OCI-LY1 (cell line): Measurements from ENCODE around the gene VSIR.

Experiments
- EZH2 ChIP-seq: fragments of 200-600 bp; sonication (generic), shearing (Covaris generic); IDR thresholded peaks from 2 replicates; pipeline ENCODE4 v1.8.0; 2017; ENCODE audit warnings: borderline replicate concordance, mixed run types, mild to moderate bottlenecking, antibody characterized with exemption, low read length, moderate library complexity, mixed read lengths
- TF ChIP-seq, protein P1 (sequence below): fragments of 200-600 bp; sonication (generic), shearing (Covaris generic); IDR thresholded peaks from 2 replicates; pipeline ENCODE4 v1.5.1; 2017; ENCODE audit warnings: mild to moderate bottlenecking, antibody characterized with exemption, low read length, moderate library complexity, mixed read lengths

DNA sequence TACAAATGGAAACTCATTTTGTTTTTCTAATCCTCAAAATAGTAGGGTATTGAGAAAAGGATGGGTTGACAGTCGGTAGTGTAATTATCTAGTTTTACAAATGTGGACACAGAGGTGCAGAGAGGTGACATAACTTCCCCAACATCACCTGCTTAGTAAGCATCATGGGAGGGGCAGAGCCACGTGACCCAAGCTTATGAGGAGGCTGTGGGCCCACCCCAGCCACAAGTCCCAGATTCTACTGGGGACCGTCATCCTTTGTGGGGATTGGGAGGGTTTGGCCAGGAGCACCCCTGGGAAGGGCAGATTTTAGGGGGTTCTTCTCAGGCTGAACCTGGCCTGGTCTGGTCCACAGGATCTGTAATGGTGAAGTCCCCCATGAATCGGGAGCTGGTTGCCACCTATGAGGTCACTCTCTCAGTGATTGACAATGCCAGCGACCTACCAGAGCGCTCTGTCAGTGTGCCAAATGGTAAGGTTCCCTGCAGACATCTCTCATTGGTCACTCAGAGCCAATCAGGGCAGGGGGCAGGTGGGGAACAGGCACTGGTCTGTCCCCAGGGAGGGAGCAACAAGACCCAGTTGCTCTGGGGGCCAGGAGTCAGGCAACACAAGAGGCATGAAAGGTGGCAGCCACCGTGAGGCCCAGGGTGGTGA lies 23.6 kb upstream of the VSIR start:
- TF ChIP-seq, protein P1, sequence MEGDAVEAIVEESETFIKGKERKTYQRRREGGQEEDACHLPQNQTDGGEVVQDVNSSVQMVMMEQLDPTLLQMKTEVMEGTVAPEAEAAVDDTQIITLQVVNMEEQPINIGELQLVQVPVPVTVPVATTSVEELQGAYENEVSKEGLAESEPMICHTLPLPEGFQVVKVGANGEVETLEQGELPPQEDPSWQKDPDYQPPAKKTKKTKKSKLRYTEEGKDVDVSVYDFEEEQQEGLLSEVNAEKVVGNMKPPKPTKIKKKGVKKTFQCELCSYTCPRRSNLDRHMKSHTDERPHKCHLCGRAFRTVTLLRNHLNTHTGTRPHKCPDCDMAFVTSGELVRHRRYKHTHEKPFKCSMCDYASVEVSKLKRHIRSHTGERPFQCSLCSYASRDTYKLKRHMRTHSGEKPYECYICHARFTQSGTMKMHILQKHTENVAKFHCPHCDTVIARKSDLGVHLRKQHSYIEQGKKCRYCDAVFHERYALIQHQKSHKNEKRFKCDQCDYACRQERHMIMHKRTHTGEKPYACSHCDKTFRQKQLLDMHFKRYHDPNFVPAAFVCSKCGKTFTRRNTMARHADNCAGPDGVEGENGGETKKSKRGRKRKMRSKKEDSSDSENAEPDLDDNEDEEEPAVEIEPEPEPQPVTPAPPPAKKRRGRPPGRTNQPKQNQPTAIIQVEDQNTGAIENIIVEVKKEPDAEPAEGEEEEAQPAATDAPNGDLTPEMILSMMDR, result no peak
- TF ChIP-seq EZH2, result no peak
